Measurements from ENCODE around the gene PHTF1. TPM values are rescaled to one million over a fixed set of nuclear protein-coding genes. Genes with fewer than 3 reads are reported as not detected.

Gene PHTF1
- polyA plus RNA-seq, 1 experiment, result 7.4 TPM

DNA sequence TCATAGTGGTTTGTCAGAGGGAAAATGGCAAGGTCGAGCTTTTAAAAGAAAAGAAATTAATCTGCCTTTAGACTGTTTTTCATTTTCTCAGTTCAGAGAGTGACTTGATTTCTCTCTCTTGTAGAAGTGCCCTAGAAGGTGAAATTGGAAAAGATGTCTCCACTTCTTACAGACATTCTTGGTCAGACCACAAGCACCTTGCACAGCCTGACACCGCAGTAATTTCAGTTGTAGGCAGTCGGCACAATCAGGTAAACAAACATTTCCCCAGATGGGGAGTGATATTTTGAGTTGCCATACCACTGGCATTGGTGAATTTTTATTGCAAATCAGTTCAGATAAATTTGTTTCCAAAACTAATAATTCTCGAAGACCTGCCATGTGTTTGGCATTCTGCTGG lies 86.8 kb downstream of the PHTF1 start:
- ChIA-PET CTCF (no interaction called here), POLR2A (no interaction called here)
- Histone ChIP-seq H3K27me3 (ENCODE audit: control insufficient read depth, insufficient read depth, low read length) (no peaks in the 10 kb centered on the region), H3K36me3 (ENCODE audit: control insufficient read depth, insufficient read depth, low read length) (no peaks in the 10 kb centered on the region), H3K4me3 (ENCODE audit: low read depth, low read length) (no peak overlapping the region)
- DNase-seq (ENCODE audit: low read depth), result no peak
- TF ChIP-seq, protein P1, sequence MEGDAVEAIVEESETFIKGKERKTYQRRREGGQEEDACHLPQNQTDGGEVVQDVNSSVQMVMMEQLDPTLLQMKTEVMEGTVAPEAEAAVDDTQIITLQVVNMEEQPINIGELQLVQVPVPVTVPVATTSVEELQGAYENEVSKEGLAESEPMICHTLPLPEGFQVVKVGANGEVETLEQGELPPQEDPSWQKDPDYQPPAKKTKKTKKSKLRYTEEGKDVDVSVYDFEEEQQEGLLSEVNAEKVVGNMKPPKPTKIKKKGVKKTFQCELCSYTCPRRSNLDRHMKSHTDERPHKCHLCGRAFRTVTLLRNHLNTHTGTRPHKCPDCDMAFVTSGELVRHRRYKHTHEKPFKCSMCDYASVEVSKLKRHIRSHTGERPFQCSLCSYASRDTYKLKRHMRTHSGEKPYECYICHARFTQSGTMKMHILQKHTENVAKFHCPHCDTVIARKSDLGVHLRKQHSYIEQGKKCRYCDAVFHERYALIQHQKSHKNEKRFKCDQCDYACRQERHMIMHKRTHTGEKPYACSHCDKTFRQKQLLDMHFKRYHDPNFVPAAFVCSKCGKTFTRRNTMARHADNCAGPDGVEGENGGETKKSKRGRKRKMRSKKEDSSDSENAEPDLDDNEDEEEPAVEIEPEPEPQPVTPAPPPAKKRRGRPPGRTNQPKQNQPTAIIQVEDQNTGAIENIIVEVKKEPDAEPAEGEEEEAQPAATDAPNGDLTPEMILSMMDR (IDR thresholded peaks at IDR 0.05; ENCODE audit: insufficient read depth, low read depth, low read length), result no peak

DNA sequence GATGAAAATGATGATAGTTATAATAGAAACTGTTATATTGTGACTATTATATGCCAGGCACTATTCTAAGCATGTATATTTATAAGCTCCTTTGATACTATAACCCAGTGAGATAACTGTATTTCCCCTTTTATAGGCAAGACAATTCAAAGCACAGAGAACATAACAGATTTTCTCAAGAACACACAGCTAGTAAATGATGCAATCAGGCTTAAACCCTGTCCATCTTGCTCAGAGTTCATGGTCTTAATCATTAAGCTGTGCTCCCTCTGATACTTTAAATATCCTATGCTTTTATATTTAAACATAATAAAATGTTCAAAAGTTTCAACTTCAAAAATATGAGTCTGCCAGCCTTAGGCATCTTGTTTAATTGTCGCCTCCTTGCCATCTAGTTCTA lies 88.6 kb downstream of the PHTF1 start:
- TF ChIP-seq, protein P1 (IDR thresholded peaks at IDR 0.05; ENCODE audit: insufficient read depth, low read depth, low read length), result no peak
- no peaks in the 10 kb centered on the region for H3K36me3 ChIP-seq (ENCODE audit: control insufficient read depth, insufficient read depth, low read length)
- ChIA-PET CTCF (interaction anchor here (1.4 to 1.6 kb wide), 2 partner anchors 530 to 531 kb away, joined by 3 read pairs; no protein-coding TSS in a partner anchor), POLR2A (no interaction called here)
- no peaks in the 10 kb centered on the region for H3K27me3 ChIP-seq (ENCODE audit: control insufficient read depth, insufficient read depth, low read length)
- DNase-seq (ENCODE audit: low read depth), result no peak
- H3K4me3 ChIP-seq (ENCODE audit: low read depth, low read length), result no peak overlapping the region

DNA sequence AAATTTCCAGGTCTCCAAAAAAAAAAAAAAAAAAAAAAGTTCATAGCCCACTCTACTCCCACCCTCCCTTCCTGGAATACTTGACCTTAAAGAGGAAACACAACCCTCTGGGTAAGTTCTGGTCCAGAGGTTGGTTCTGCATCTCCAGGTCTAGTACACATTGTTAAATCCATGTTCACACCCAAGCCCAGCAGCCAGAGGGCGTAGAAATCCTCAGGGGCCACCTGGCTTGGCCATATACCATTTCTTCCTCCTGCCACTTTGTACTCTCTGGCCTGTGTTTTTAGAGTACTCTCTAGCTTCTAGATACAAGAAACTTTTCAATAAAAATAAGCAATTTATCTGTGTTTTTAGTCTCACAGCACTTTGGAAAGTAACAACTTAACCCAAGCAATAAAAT lies 89.3 kb downstream of the PHTF1 start:
- DNase-seq (ENCODE audit: low read depth), result no peak
- CTCF ChIA-PET, result interaction anchor here (1.4 to 1.6 kb wide), 2 partner anchors 529 to 530 kb away, joined by 3 read pairs; no protein-coding TSS in a partner anchor
- POLR2A ChIA-PET, result no interaction called here
- no peak overlapping the region for H3K4me3 ChIP-seq (ENCODE audit: low read depth, low read length)
- TF ChIP-seq, protein P1 (IDR thresholded peaks at IDR 0.05; ENCODE audit: insufficient read depth, low read depth, low read length), result no peak
- H3K36me3 ChIP-seq (ENCODE audit: control insufficient read depth, insufficient read depth, low read length), result no peaks in the 10 kb centered on the region
- H3K27me3 ChIP-seq (ENCODE audit: control insufficient read depth, insufficient read depth, low read length), result no peaks in the 10 kb centered on the region

DNA sequence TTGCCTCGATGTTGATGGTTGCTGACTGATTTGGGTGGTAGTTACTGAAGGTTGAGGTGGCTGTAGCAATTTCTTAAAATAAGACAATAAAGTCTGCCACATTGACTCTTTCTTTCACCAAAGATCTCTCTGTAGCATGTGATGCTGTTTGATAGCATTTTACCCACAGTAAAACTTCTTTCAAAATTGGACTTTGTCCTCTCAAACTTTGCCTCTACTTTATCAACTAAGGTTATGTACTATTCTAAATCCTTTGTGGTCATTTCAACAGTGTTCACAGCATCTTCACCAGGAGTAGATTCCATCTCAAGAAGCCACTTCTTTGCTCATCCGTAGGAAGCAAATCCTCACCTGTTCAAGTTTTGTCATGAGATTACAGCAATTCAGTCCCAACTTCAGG lies 93.2 kb downstream of the PHTF1 start:
- H3K27me3 ChIP-seq (ENCODE audit: control insufficient read depth, insufficient read depth, low read length), result no peaks in the 10 kb centered on the region
- H3K4me3 ChIP-seq (ENCODE audit: low read depth, low read length), result no peak overlapping the region
- no peaks in the 10 kb centered on the region for H3K36me3 ChIP-seq (ENCODE audit: control insufficient read depth, insufficient read depth, low read length)
- DNase-seq (ENCODE audit: low read depth), result no peak
- TF ChIP-seq, protein P1 (IDR thresholded peaks at IDR 0.05; ENCODE audit: insufficient read depth, low read depth, low read length), result no peak
- CTCF ChIA-PET, result no interaction called here
- POLR2A ChIA-PET, result no interaction called here

DNA sequence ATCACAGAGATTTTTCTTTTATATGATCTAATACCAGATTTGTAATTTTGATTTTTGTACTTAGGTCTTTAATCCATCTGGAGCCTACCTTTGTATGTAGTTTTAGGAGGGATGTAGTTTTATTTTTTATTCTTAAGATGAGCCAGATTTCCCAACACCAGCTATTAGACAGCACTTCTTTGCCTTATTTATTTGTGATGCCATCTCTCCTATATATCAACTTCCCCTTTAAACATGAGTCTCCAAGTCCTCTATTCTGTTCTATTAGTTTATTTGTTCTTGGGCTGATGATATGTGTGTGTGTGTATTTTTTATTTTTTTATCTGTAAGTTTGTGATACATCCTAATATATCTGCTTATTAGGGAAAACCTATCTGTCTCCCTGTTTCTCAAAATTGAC lies 94.2 kb downstream of the PHTF1 start:
- H3K27me3 ChIP-seq (ENCODE audit: control insufficient read depth, insufficient read depth, low read length), result no peaks in the 10 kb centered on the region
- TF ChIP-seq, protein P1 (IDR thresholded peaks at IDR 0.05; ENCODE audit: insufficient read depth, low read depth, low read length), result no peak
- H3K4me3 ChIP-seq (ENCODE audit: low read depth, low read length), result no peak overlapping the region
- ChIA-PET CTCF (interaction anchor here (0.7 to 1.6 kb wide), 2 partner anchors 445 to 524 kb away, joined by 3 to 8 read pairs; no protein-coding TSS in a partner anchor), POLR2A (no interaction called here)
- no peak for DNase-seq (ENCODE audit: low read depth)
- no peaks in the 10 kb centered on the region for H3K36me3 ChIP-seq (ENCODE audit: control insufficient read depth, insufficient read depth, low read length)

All from BJ (cell line).